Natural killer cell treated with Interleukin-12 subunit alpha and Interleukin-12 subunit beta and Interleukin-15 and Interleukin-18, amount 100 ng/mL, for 72 hours (primary cell): ENCODE measurements around the gene TLR5. TPM values are rescaled to one million over a fixed set of nuclear protein-coding genes. Genes with fewer than 3 reads are reported as not detected.

Source experiments
- ATAC-seq, 2 donors: fragments of 150-1000 bp; cut with Tn5 transposase in 1 of 2; sonication (Bioruptor Pico), chemical (Tn5 transposase) in 1 of 2; 2 replicates each; pipeline ENCODE4 v1.10.0; 2021
- DNase-seq: peaks from one replicate; pipeline ENCODE4 v3.0.0; 2022; ENCODE audit warnings: low spot score
- H3K27ac Mint-ChIP-seq, 2 donors: 1 replicate in 1 of 2; 2 replicates in 1 of 2; pipeline ENCODE4 v1.8.0; 2022; ENCODE audit warnings: mixed read lengths in 2 of 2, mild to moderate bottlenecking in 1 of 2, moderate library complexity in 1 of 2
- H3K27me3 Mint-ChIP-seq, 2 donors: 1 replicate in 1 of 2; 2 replicates in 1 of 2; pipeline ENCODE4 v1.8.0; 2022; ENCODE audit warnings: mixed read lengths in 2 of 2
- H3K36me3 Mint-ChIP-seq: one replicate; pipeline ENCODE4 v1.8.0; 2022; ENCODE audit warnings: mixed read lengths
- H3K4me1 Mint-ChIP-seq, 2 donors: 1 replicate in 1 of 2; 2 replicates in 1 of 2; pipeline ENCODE4 v1.8.0; 2022; ENCODE audit warnings: low read depth in 2 of 2, mixed read lengths in 2 of 2, mild to moderate bottlenecking in 1 of 2
- H3K4me3 Mint-ChIP-seq: one replicate; pipeline ENCODE4 v1.8.0; 2022; ENCODE audit warnings: mixed read lengths
- H3K9me3 Mint-ChIP-seq: 2 replicates; pipeline ENCODE4 v1.8.0; 2022; ENCODE audit warnings: mixed read lengths
- total RNA-seq, 2 donors: library from RNA; stranded (reverse); gene quantifications; one replicate each; pipeline ENCODE4 v1.2.3, GENCODE V29; 2022

Gene TLR5
- total RNA-seq, 2 donors from 2014 or later, result 0.11 to 0.38 TPM

GRCh38 chr1:223082914-223083313 lies 60.1 kb downstream of the TLR5 start:
- ATAC-seq (no peak), DNase-seq (no peak)
- H3K36me3 Mint-ChIP-seq, result no peaks in the 10 kb centered on the region
- H3K27ac Mint-ChIP-seq, result no peak overlapping the region
- H3K4me3 Mint-ChIP-seq, result no peak overlapping the region
- H3K9me3 Mint-ChIP-seq, result no peaks in the 10 kb centered on the region
- peaks cover 0 to 2% of the 10 kb centered on the region in 2 donors for H3K27me3 Mint-ChIP-seq
- H3K4me1 Mint-ChIP-seq, result no peaks in the 10 kb centered on the region

DNA sequence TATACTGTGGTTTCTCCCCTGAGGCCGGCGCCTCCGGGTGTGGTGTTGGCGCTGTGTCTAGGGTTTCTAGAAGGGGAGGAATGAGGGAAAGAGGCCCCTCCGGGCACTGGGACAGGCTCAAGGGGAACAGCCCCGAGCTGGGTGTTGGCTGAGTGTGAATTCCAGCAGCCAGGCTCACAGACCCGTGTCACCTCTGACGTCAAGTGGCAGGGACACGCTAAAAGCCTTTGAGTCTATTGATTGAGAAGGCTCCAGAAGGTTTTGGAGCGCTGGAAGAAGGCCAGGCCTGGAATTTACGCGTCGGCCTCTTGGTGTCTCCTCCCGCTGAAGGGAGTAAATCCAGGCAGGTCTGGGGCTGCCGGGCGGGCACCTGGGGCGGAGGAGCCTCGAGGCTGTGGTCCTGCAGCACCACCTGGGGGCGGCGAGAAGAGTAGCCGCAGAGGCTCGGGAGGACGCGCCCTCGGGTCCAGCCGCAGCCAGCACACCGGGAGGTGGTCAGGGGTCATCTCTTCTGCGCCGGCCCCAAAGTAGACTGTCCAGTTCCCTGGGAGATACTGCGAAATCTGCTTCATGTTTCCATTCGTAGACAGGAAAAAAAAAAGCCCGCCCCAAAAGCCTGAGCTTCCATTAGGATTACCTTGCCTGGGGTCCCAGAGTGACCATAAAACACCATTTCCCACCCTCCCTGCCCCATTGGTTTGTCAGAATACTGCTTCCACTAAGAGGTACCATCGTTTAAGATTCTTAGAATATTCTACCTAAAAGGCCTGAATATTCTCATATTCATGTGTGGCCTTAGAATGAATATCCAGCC lies 61.7 kb downstream of the TLR5 start:
- Mint-ChIP-seq H3K9me3 (no peaks in the 10 kb centered on the region), H3K36me3 (no peaks in the 10 kb centered on the region), H3K27ac (no peak overlapping the region), H3K4me3 (peak overlapping the region; percentile 53), H3K4me1 (no peaks in the 10 kb centered on the region), H3K27me3 (peaks cover 2 to 5% of the 10 kb centered on the region in 2 donors)
- peak; percentile 64 for DNase-seq
- ATAC-seq, result peak; percentile 83 to 84

- peaks cover 5 to 8% of the 10 kb centered on the region in 2 donors for H3K27me3 Mint-ChIP-seq
- H3K9me3 Mint-ChIP-seq, result no peaks in the 10 kb centered on the region
- no peaks in the 10 kb centered on the region for H3K36me3 Mint-ChIP-seq
- no peaks in the 10 kb centered on the region for H3K4me1 Mint-ChIP-seq
- ATAC-seq, result no peak
- no peak overlapping the region for H3K4me3 Mint-ChIP-seq
- no peak for DNase-seq
- no peak overlapping the region for H3K27ac Mint-ChIP-seq
Measured at GRCh38 chr1:223079498-223079897, 63.5 kb downstream of the TLR5 start.

DNA sequence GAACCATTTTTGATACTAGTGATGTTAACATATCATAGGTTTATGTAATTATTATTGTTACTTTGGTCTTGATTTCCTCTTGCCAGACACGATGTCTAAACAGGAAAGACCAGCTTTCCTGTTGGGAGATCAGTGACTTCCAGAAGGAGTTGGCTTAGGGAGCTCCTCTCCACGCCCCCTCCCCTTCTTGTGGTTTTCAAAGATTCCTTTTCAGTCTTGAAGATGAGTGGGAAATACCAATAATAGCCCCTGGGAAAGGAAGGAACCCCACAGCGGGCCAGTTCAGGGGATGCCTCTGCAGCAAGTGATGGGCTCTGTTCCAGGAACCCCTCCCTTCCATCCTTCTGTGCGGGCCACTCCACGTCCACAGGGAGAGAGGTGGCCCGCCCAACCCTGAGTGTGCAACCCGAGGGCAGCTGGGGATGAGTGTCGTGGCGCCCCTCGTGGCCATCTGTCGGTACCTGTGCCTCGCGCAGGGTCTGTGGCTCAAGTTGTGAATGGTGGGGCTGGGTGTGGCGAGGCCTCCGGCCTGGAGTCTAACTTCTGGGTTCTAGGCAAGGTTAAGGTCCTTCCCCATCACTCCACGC lies 65.7 kb downstream of the TLR5 start:
- H3K4me3 Mint-ChIP-seq, result no peak overlapping the region
- no peaks in the 10 kb centered on the region for H3K36me3 Mint-ChIP-seq
- DNase-seq, result no peak
- no peak overlapping the region for H3K27ac Mint-ChIP-seq
- no peaks in the 10 kb centered on the region for H3K9me3 Mint-ChIP-seq
- ATAC-seq, result no peak
- H3K4me1 Mint-ChIP-seq, result no peaks in the 10 kb centered on the region
- H3K27me3 Mint-ChIP-seq, result peaks cover 5 to 15% of the 10 kb centered on the region in 2 donors

- Mint-ChIP-seq H3K27me3 (peaks cover 5 to 16% of the 10 kb centered on the region in 2 donors), H3K4me1 (no peaks in the 10 kb centered on the region), H3K9me3 (no peaks in the 10 kb centered on the region), H3K27ac (no peak overlapping the region), H3K36me3 (no peaks in the 10 kb centered on the region), H3K4me3 (no peak overlapping the region)
- ATAC-seq (no peak), DNase-seq (no peak)
Measured at GRCh38 chr1:223076362-223076761, 66.7 kb downstream of the TLR5 start.

DNA sequence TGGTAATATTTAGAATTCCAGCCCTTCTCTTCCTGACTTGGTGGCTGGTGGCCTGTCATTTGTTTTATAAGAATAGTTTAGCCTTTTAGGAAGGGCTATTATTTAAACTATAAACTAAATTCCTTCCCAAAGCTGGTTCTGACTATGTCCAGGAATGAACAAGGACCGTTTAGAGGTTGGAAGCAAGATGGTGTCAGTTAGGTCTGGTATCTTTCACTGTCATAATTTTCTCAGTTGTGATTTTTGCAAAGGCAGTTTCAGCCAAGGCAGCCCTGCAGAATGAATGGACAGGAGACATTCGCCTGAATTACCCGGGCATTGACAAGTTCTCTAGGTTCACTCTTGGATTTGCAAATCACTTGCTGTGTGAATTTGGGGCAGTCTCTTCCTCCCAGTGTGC lies 67.2 kb downstream of the TLR5 start:
- Mint-ChIP-seq H3K27ac (no peak overlapping the region), H3K4me3 (no peak overlapping the region), H3K36me3 (no peaks in the 10 kb centered on the region), H3K27me3 (peaks cover 5 to 16% of the 10 kb centered on the region in 2 donors), H3K4me1 (no peaks in the 10 kb centered on the region), H3K9me3 (no peaks in the 10 kb centered on the region)
- DNase-seq, result no peak
- ATAC-seq, result no peak

- no peak overlapping the region for H3K27ac Mint-ChIP-seq
- peaks cover 5 to 16% of the 10 kb centered on the region in 2 donors for H3K27me3 Mint-ChIP-seq
- no peak for DNase-seq
- no peak for ATAC-seq
- no peaks in the 10 kb centered on the region for H3K36me3 Mint-ChIP-seq
- no peaks in the 10 kb centered on the region for H3K9me3 Mint-ChIP-seq
- H3K4me3 Mint-ChIP-seq, result no peak overlapping the region
- no peaks in the 10 kb centered on the region for H3K4me1 Mint-ChIP-seq
Measured at GRCh38 chr1:223074445-223075300, 68.4 kb downstream of the TLR5 start.

DNA sequence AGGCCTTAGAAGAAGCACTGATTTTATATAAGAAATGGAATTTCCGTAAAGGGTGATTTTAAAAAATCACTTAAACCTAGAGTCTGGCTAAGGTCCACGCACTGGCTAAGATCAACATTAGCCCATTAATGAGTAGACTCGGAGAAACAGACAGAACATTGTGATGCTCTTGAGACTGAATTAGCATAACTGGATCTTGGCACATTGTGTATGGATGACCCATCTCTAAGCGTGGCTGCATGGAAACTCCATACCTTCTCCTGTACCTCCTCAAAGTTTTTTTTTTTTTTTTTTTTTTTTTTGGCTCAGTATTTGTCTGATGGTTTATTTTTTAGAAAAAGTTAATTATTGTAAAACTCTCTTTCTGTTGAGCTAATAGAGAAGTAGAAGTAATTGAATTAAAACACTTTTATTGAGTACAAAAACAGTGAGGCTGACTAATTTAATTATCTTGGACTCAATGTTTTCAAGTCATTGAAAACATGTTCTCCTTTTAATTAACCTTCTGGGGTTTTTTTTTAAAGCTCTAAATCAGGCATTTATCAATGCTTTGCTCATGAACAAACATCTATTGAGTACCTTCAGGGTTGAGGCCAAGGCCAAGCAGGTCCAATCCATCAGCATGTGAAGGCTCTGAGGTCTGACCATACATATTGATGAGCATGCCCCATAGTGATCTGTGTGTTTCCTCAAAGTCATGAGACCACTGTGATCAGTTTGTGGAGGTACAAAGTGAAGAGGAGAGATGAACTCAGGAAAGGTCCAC lies 74.0 kb downstream of the TLR5 start:
- H3K4me3 Mint-ChIP-seq, result no peak overlapping the region
- H3K36me3 Mint-ChIP-seq, result no peaks in the 10 kb centered on the region
- no peak overlapping the region for H3K27ac Mint-ChIP-seq
- ATAC-seq (no peak), DNase-seq (no peak)
- H3K27me3 Mint-ChIP-seq, result peaks cover 0 to 9% of the 10 kb centered on the region in 2 donors
- H3K9me3 Mint-ChIP-seq, result no peaks in the 10 kb centered on the region
- no peaks in the 10 kb centered on the region for H3K4me1 Mint-ChIP-seq

- no peaks in the 10 kb centered on the region for H3K9me3 Mint-ChIP-seq
- H3K4me1 Mint-ChIP-seq, result no peaks in the 10 kb centered on the region
- no peak overlapping the region for H3K4me3 Mint-ChIP-seq
- DNase-seq (no peak), ATAC-seq (peak in 1 of 2 donors; percentile 22)
- peaks cover 8 to 9% of the 10 kb centered on the region in 2 donors for H3K27me3 Mint-ChIP-seq
- no peak overlapping the region for H3K27ac Mint-ChIP-seq
- H3K36me3 Mint-ChIP-seq, result no peaks in the 10 kb centered on the region
Measured at GRCh38 chr1:223067914-223068313, 75.1 kb downstream of the TLR5 start.

GRCh38 chr1:223066415-223066814 lies 76.6 kb downstream of the TLR5 start:
- ATAC-seq (no peak), DNase-seq (no peak)
- Mint-ChIP-seq H3K4me3 (no peak overlapping the region), H3K27me3 (peaks cover 5 to 8% of the 10 kb centered on the region in 2 donors), H3K36me3 (no peaks in the 10 kb centered on the region), H3K4me1 (no peaks in the 10 kb centered on the region), H3K9me3 (no peaks in the 10 kb centered on the region), H3K27ac (no peak overlapping the region)

DNA sequence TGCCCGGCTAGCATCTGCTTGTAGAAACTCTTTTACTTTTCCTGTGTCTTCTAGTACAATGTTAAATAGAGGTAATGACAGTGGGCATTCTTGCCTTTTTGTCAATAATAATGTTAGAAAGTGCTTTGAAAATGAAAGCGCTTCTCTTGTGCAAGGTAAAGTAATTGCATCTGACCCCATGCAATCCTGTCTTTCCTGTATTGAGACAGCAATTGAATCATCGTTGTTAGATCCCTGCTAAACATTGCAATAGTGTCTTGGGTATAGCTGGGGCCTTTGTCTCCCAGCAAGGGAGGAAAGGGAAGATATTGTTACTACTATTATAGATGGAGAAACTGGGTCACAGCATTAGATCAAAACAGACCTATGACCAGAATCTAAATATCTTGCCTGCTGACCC lies 80.9 kb downstream of the TLR5 start:
- no peak for ATAC-seq
- Mint-ChIP-seq H3K27ac (no peak overlapping the region), H3K9me3 (no peaks in the 10 kb centered on the region), H3K27me3 (peaks cover 7 to 20% of the 10 kb centered on the region in 2 donors), H3K4me1 (no peaks in the 10 kb centered on the region), H3K4me3 (no peak overlapping the region), H3K36me3 (no peaks in the 10 kb centered on the region)
- DNase-seq, result no peak

- Mint-ChIP-seq H3K36me3 (no peaks in the 10 kb centered on the region), H3K9me3 (no peaks in the 10 kb centered on the region), H3K27ac (no peak overlapping the region), H3K27me3 (peaks cover 7 to 20% of the 10 kb centered on the region in 2 donors), H3K4me3 (no peak overlapping the region), H3K4me1 (no peaks in the 10 kb centered on the region)
- DNase-seq, result no peak
- no peak for ATAC-seq
Measured at GRCh38 chr1:223059526-223059925, 83.5 kb downstream of the TLR5 start.
